ENCODE data around the gene ATP10B. TPM values are rescaled to one million over a fixed set of nuclear protein-coding genes. Genes with fewer than 3 reads are reported as not detected.

The ATP10B gene
- total and polyA plus RNA-seq, 2 of the 8 experiments (the other 6 are each of a cell fraction or from before 2014, with no cell fraction given) = 0.06 to 0.11 TPM

- H3K36me3 ChIP-seq (ENCODE audit: control insufficient read depth in 2 of 4, insufficient read depth in 4 of 4, low read length in 3 of 4) = no peaks in the 10 kb centered on the region
- WGBS, 2 experiments (ENCODE audit: extremely low coverage in 1 of 2, insufficient coverage in 1 of 2, insufficient read length in 1 of 2, insufficient replicate concordance in 2 of 2, low coverage in 1 of 2, low lambda C conversion rate in 2 of 2, missing lambda C conversion rate in 1 of 2) = 89% methylated on average over 2 of the region's 2 CpGs; no CpG with 5 or more reads in 1 of the 2 experiments
- no peaks in the 10 kb centered on the region for H3K79me1 ChIP-seq (ENCODE audit: low read depth, low read length)
Measured at GRCh38 chr5:160726721-160727120, 125.3 kb downstream of the ATP10B start.

More at GRCh38 chr5:160726721-160727120, 125.3 kb downstream of the ATP10B start:
- Histone ChIP-seq H3K56ac (replicated peaks; ENCODE audit: insufficient read length, low read depth, low read length) (no peak overlapping the region), H3K4ac (replicated peaks; ENCODE audit: insufficient read length, low read depth, low read length) (no peak overlapping the region), H3K9me3 (ENCODE audit: insufficient read depth in 2 of 2, low read depth in 1 of 2, low read length in 1 of 2) (no peaks in the 10 kb centered on the region), H2BK120ac (replicated peaks; ENCODE audit: low read depth, low read length) (no peak overlapping the region), H3K4me2 (ENCODE audit: insufficient read depth in 1 of 2, low read depth in 2 of 2, low read length in 2 of 2) (no peak overlapping the region), H4K20me1 (replicated peaks in 1 of 2; ENCODE audit: control insufficient read depth in 1 of 2, insufficient read depth in 2 of 2, low read length in 2 of 2) (no peaks in the 10 kb centered on the region), H2BK5ac (ENCODE audit: low read depth, low read length) (no peak overlapping the region), H3K23ac (ENCODE audit: insufficient read length) (no peak overlapping the region), H3K79me2 (ENCODE audit: control insufficient read depth in 1 of 2, insufficient read depth in 2 of 2, low read length in 2 of 2) (no peaks in the 10 kb centered on the region), H2AK5ac (ENCODE audit: low read depth, low read length) (no peak overlapping the region), H3K4me1 (replicated peaks in 1 of 4; ENCODE audit: control insufficient read depth in 3 of 4, insufficient read depth in 4 of 4, low read length in 3 of 4) (peaks cover 2 to 5% (median 3%) of the 10 kb centered on the region in 4 experiments; a peak in 4 of 7 replicates), H3K27ac (ENCODE audit: low read depth, low read length) (no peak overlapping the region), H3K9ac (replicated peaks in 1 of 4; ENCODE audit: extremely low read depth in 1 of 4, low read depth in 3 of 4, low read length in 3 of 4) (no peak overlapping the region), H4K8ac (ENCODE audit: extremely low read depth, insufficient read depth, low read length) (no peak overlapping the region), H2BK15ac (ENCODE audit: low read length) (no peak overlapping the region), H4K91ac (replicated peaks; ENCODE audit: insufficient read length, low read length) (no peak overlapping the region), H3K23me2 (ENCODE audit: low read depth, low read length) (no peaks in the 10 kb centered on the region; the same call in 1 of the 2 replicates), H2BK12ac (ENCODE audit: low read depth, low read length) (no peak overlapping the region), H2BK20ac (ENCODE audit: low read length) (no peak overlapping the region), H4K5ac (ENCODE audit: insufficient read length, low read depth, low read length) (no peak overlapping the region), H3K4me3 (ENCODE audit: extremely low read depth in 1 of 4, insufficient read depth in 2 of 4, low read depth in 3 of 4, low read length in 4 of 4) (no peak overlapping the region), H3K18ac (ENCODE audit: extremely low read depth, low read length) (no peak overlapping the region), H3K27me3 (replicated peaks in 1 of 4; ENCODE audit: control insufficient read depth in 3 of 4, extremely low read depth in 1 of 4, insufficient read depth in 3 of 4, low read length in 3 of 4) (no peaks in the 10 kb centered on the region), H3K14ac (ENCODE audit: insufficient read length) (no peak overlapping the region), H2AFZ (ENCODE audit: low read length) (no peak overlapping the region)
- TF ChIP-seq E2F6 (IDR thresholded peaks at IDR 0.05) = no peak
- no peak for TF ChIP-seq SIN3A (conservative IDR thresholded peaks at IDR 0.05 in 1 of 2, IDR thresholded peaks at IDR 0.05 in 1 of 2; ENCODE audit: low read depth in 1 of 2, low read length in 2 of 2)
- no peak for TF ChIP-seq ZNF274 (IDR thresholded peaks at IDR 0.05; ENCODE audit: borderline replicate concordance, extremely low read depth, low read length)
- TF ChIP-seq GABPA (IDR thresholded peaks at IDR 0.05; ENCODE audit: borderline replicate concordance, insufficient read depth, low read length) = no peak
- no peak for TF ChIP-seq NRF1 (IDR thresholded peaks at IDR 0.05; ENCODE audit: low read depth, low read length)
- no peak for TF ChIP-seq MAFK (IDR thresholded peaks at IDR 0.05; ENCODE audit: low read depth, low read length)
- no peak for TF ChIP-seq EP300 (IDR thresholded peaks at IDR 0.05; ENCODE audit: borderline replicate concordance in 1 of 2, low read depth in 2 of 2, low read length in 2 of 2)
- TF ChIP-seq CEBPB (IDR thresholded peaks at IDR 0.05; ENCODE audit: low read depth, low read length) = no peak
- no peak for TF ChIP-seq TAF7 (optimal IDR thresholded peaks at IDR 0.05; ENCODE audit: borderline replicate concordance, low read depth, low read length)
- no peak for TF ChIP-seq EGR1 (IDR thresholded peaks at IDR 0.05; ENCODE audit: borderline replicate concordance, low read depth, low read length)
- no peak for TF ChIP-seq POLR2AphosphoS5 (IDR thresholded peaks at IDR 0.05; ENCODE audit: low read depth, low read length)
- ChIA-PET CTCF (ENCODE audit: partially characterized antibody) (interaction anchor here (1.0 kb wide), 1 partner anchor 288 kb away, joined by 3 read pairs; no protein-coding TSS in a partner anchor), POLR2A (ENCODE audit: partially characterized antibody) (no interaction called here)
- FAIRE-seq = no peak
- DNase-seq (ENCODE audit: low read depth in 1 of 2, low spot score in 2 of 2) = no peak

Measured in H1 (cell line).